ENCODE results near the gene RBM4B. TPM values are rescaled to one million over a fixed set of nuclear protein-coding genes. Genes with fewer than 3 reads are reported as not detected.

RBM4B gene
- total RNA-seq, 1 donor from 2014 or later, result 20.3 TPM

DNA sequence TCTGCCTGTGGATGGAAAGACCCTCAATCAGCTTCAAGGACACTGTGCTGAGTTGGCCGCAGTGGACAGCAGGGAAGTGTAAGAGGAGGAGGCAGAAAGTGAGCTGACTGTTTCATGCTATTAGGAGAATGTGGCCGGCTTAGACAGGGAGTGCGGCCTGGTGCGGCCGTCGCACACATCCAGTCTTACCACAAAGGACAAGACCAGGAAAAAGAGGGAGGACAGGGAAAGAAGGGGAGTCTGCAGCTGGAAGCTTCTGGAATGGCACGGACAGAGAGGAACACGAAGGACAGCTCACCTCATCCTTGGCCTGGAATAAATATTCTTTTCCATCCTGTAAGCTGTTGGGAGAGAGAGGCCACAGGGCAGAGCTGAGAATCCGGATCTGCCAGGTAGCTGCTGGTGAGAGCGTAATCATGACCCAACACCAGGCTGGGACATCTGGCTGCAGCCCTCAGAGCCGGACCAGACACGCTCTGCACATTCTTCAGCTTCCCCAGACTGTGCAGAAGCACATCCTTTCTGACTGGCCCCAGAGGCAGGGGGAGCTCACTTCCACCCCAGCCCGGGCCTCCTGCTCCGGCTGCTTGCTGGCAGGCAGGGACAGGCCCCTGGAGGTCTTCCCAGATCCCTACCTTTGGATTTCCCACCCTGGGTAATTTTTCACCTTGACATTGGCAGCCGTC is 8.6 kb upstream of the RBM4B start:
- peaks cover 5% of the 10 kb centered on the region for H3K4me1 Mint-ChIP-seq (ENCODE audit: low read depth, unreplicated experiment)
- Histone ChIP-seq H3K4me3 (ENCODE audit: insufficient read depth, low read depth, low read length) (no peak overlapping the region), H3K9me3 (ENCODE audit: insufficient read depth, low read depth, low read length) (no peaks in the 10 kb centered on the region), H2AFZ (ENCODE audit: low read depth, low read length) (no peak overlapping the region), H4K20me1 (ENCODE audit: insufficient read depth, low read length) (no peaks in the 10 kb centered on the region), H3K4me2 (ENCODE audit: low read length) (no peak overlapping the region), H3K4me1 (ENCODE audit: insufficient read depth, low read length) (no peaks in the 10 kb centered on the region), H3K79me2 (ENCODE audit: insufficient read depth, low read length) (no peaks in the 10 kb centered on the region), H3K36me3 (ENCODE audit: insufficient read depth, low read length) (no peaks in the 10 kb centered on the region), H3K9ac (ENCODE audit: low read length) (no peak overlapping the region), H3K27me3 (ENCODE audit: insufficient read depth, low read length) (no peaks in the 10 kb centered on the region), H3K27ac (ENCODE audit: low read depth, low read length) (no peak overlapping the region)
- no peak for FAIRE-seq
- H3K9me3 Mint-ChIP-seq (ENCODE audit: unreplicated experiment), result no peaks in the 10 kb centered on the region
- no peaks in the 10 kb centered on the region for H3K27me3 Mint-ChIP-seq (ENCODE audit: low read depth, unreplicated experiment)
- no peak overlapping the region for H3K27ac Mint-ChIP-seq (ENCODE audit: unreplicated experiment)
- DNase-seq (ENCODE audit: low read depth), result no peak
- H3K36me3 Mint-ChIP-seq (ENCODE audit: low read depth, unreplicated experiment), result peaks cover 19% of the 10 kb centered on the region
- H3K4me3 Mint-ChIP-seq (ENCODE audit: unreplicated experiment), result no peak overlapping the region
- TF ChIP-seq, protein P1, sequence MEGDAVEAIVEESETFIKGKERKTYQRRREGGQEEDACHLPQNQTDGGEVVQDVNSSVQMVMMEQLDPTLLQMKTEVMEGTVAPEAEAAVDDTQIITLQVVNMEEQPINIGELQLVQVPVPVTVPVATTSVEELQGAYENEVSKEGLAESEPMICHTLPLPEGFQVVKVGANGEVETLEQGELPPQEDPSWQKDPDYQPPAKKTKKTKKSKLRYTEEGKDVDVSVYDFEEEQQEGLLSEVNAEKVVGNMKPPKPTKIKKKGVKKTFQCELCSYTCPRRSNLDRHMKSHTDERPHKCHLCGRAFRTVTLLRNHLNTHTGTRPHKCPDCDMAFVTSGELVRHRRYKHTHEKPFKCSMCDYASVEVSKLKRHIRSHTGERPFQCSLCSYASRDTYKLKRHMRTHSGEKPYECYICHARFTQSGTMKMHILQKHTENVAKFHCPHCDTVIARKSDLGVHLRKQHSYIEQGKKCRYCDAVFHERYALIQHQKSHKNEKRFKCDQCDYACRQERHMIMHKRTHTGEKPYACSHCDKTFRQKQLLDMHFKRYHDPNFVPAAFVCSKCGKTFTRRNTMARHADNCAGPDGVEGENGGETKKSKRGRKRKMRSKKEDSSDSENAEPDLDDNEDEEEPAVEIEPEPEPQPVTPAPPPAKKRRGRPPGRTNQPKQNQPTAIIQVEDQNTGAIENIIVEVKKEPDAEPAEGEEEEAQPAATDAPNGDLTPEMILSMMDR (IDR thresholded peaks at IDR 0.05; ENCODE audit: insufficient read depth, low read depth, low read length), result no peak
- TF ChIP-seq EZH2 (IDR thresholded peaks at IDR 0.05; ENCODE audit: insufficient read depth, low read length), result no peak

DNA sequence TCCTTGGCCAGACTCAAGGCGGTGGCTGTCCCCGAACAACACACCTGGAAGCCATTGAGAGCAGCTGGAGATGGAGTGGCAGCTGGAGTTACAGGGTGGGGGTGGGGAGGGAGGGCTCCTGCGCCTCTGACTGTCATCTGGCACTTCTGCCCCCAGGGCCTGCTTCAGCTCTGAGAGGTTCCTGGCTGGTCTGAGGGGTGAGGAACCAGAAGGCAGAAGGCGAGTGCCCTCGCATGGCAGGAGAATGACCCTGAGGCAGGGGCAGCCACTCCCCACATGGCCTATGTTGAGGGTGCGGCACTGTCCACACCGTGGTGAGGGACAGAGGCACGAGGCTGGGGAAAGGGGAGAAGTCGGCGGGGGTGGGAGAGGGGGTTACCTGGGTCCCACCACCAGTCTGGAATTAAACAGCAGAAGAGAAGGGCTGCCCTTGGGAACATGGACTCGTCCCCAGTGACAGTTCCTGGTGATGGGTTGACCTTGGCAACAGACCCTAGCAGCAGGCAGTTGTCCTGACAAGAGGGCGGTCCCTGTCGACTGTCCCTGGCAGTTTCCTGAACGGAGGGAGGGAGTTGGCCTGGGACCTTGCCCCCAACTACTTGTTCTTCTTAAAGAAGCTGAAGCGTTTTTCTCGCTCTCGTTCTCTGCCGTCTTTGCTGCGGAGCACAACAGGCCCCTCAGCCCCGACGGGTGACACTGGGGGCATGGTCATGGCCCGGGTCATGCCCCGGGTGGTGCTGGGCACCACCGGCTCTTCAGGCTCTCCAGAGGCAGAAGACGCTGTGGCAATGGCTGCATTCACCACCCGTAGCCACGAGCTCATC is 7.8 kb upstream of the RBM4B start:
- no peaks in the 10 kb centered on the region for H4K20me1 ChIP-seq (ENCODE audit: insufficient read depth, low read length)
- Mint-ChIP-seq H3K9me3 (ENCODE audit: unreplicated experiment) (no peaks in the 10 kb centered on the region), H3K4me1 (ENCODE audit: low read depth, unreplicated experiment) (peaks cover 5% of the 10 kb centered on the region), H3K4me3 (ENCODE audit: unreplicated experiment) (no peak overlapping the region), H3K36me3 (ENCODE audit: low read depth, unreplicated experiment) (peaks cover 19% of the 10 kb centered on the region), H3K27me3 (ENCODE audit: low read depth, unreplicated experiment) (no peaks in the 10 kb centered on the region), H3K27ac (ENCODE audit: unreplicated experiment) (no peak overlapping the region)
- H3K27me3 ChIP-seq (ENCODE audit: insufficient read depth, low read length), result no peaks in the 10 kb centered on the region
- no peak overlapping the region for H3K4me3 ChIP-seq (ENCODE audit: insufficient read depth, low read depth, low read length)
- no peak overlapping the region for H3K9ac ChIP-seq (ENCODE audit: low read length)
- no peaks in the 10 kb centered on the region for H3K36me3 ChIP-seq (ENCODE audit: insufficient read depth, low read length)
- no peak overlapping the region for H3K27ac ChIP-seq (ENCODE audit: low read depth, low read length)
- H2AFZ ChIP-seq (ENCODE audit: low read depth, low read length), result no peak overlapping the region
- H3K9me3 ChIP-seq (ENCODE audit: insufficient read depth, low read depth, low read length), result no peaks in the 10 kb centered on the region
- H3K4me1 ChIP-seq (ENCODE audit: insufficient read depth, low read length), result no peaks in the 10 kb centered on the region
- DNase-seq (ENCODE audit: low read depth) (no peak), FAIRE-seq (no peak)
- no peak overlapping the region for H3K4me2 ChIP-seq (ENCODE audit: low read length)
- H3K79me2 ChIP-seq (ENCODE audit: insufficient read depth, low read length), result no peaks in the 10 kb centered on the region
- no peak for TF ChIP-seq EZH2 (IDR thresholded peaks at IDR 0.05; ENCODE audit: insufficient read depth, low read length)
- TF ChIP-seq, protein P1 (IDR thresholded peaks at IDR 0.05; ENCODE audit: insufficient read depth, low read depth, low read length), result no peak

All from astrocyte (in vitro differentiated cells and primary cell).